ENCODE results near the gene FARS2. TPM values are rescaled to one million over a fixed set of nuclear protein-coding genes. Genes with fewer than 3 reads are reported as not detected.

FARS2 gene
- total RNA-seq, 1 experiment from 2014 or later = 15.0 TPM

DNA sequence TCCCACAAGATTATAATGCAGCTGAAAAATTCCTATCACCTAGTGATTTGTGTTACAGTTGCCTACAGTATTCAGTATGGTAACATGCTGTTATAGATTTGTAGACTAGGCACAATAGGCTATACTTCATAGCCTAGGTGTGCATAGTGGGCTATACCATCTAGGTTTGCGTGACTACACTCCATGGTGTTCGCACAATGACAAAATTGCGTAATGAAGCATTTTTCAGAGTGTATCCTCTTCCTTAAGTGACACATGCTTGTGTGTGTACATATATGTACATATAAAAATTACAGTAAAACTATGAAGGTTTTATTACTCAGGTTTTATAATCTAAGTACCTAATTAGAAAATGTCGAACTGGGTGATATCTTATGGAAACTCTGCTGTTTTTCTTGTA lies 133.0 kb downstream of the FARS2 start:
- no peak overlapping the region for H3K4me3 Mint-ChIP-seq
- DNase-seq (ENCODE audit: low spot score) = no peak
- H3K27me3 Mint-ChIP-seq (ENCODE audit: low read depth) = no peaks in the 10 kb centered on the region
- POLR2A ChIA-PET = no interaction called here
- no peak for ATAC-seq
- H3K9me3 Mint-ChIP-seq = no peaks in the 10 kb centered on the region
- CTCF ChIA-PET = no interaction called here
- TF ChIP-seq ZNF232 (CRISPR knock-in tag; IDR thresholded peaks at IDR 0.05) (no peak), JUN (CRISPR knock-in tag; IDR thresholded peaks at IDR 0.05) (no peak), OVOL2 (CRISPR knock-in tag; IDR thresholded peaks at IDR 0.05; ENCODE audit: borderline replicate concordance) (no peak), SP1 (CRISPR knock-in tag; conservative IDR thresholded peaks at IDR 0.05) (no peak), ZNF396 (CRISPR knock-in tag; IDR thresholded peaks at IDR 0.05; ENCODE audit: borderline replicate concordance) (no peak), ZNF317 (CRISPR knock-in tag; IDR thresholded peaks at IDR 0.05; ENCODE audit: borderline replicate concordance, low read depth) (no peak), TP53 (CRISPR knock-in tag; IDR thresholded peaks at IDR 0.05) (no peak), ZNF416 (CRISPR knock-in tag; IDR thresholded peaks at IDR 0.05) (no peak), ESRRA (CRISPR knock-in tag; IDR thresholded peaks at IDR 0.05; ENCODE audit: borderline replicate concordance) (no peak), NFATC4 (CRISPR knock-in tag; IDR thresholded peaks at IDR 0.05) (no peak), ATF1 (CRISPR knock-in tag; IDR thresholded peaks at IDR 0.05) (no peak)
- TF ChIP-seq, protein P1, sequence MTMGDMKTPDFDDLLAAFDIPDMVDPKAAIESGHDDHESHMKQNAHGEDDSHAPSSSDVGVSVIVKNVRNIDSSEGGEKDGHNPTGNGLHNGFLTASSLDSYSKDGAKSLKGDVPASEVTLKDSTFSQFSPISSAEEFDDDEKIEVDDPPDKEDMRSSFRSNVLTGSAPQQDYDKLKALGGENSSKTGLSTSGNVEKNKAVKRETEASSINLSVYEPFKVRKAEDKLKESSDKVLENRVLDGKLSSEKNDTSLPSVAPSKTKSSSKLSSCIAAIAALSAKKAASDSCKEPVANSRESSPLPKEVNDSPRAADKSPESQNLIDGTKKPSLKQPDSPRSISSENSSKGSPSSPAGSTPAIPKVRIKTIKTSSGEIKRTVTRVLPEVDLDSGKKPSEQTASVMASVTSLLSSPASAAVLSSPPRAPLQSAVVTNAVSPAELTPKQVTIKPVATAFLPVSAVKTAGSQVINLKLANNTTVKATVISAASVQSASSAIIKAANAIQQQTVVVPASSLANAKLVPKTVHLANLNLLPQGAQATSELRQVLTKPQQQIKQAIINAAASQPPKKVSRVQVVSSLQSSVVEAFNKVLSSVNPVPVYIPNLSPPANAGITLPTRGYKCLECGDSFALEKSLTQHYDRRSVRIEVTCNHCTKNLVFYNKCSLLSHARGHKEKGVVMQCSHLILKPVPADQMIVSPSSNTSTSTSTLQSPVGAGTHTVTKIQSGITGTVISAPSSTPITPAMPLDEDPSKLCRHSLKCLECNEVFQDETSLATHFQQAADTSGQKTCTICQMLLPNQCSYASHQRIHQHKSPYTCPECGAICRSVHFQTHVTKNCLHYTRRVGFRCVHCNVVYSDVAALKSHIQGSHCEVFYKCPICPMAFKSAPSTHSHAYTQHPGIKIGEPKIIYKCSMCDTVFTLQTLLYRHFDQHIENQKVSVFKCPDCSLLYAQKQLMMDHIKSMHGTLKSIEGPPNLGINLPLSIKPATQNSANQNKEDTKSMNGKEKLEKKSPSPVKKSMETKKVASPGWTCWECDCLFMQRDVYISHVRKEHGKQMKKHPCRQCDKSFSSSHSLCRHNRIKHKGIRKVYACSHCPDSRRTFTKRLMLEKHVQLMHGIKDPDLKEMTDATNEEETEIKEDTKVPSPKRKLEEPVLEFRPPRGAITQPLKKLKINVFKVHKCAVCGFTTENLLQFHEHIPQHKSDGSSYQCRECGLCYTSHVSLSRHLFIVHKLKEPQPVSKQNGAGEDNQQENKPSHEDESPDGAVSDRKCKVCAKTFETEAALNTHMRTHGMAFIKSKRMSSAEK (CRISPR knock-in tag; IDR thresholded peaks at IDR 0.05; ENCODE audit: borderline replicate concordance) = no peak
- TF ChIP-seq, protein P2, sequence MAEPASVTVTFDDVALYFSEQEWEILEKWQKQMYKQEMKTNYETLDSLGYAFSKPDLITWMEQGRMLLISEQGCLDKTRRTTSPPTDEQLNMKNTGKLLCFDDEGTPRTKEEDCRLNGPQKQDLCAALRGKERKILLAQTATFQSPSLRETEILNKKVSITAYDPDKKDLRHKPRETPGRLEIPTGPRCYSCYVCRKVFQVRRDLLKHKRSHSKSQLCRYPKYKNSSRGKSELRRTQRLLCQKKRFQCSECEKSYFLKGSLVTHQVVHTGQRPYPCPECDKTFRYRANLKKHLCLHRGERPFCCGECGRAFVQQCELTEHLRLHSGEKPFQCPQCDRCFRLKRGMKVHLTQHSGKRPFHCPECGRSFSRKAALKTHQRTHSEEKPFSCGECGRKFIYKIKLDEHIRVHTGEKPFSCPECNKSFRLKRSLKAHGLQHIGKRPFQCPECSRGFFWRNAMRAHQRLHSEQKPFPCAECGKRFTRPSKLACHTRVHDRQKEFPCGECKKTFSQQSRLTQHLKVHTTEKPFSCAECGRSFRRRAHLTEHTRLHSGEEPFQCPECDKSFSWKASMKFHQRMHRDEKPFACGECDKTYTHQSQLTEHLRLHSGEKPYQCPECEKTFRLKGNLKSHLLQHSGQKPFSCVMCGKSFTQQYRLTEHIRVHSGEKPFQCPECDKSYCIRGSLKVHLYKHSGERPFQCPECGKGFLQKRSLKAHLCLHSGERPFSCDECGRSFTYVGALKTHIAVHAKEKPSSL (CRISPR knock-in tag; conservative IDR thresholded peaks at IDR 0.05) = no peak
- TF ChIP-seq, protein P3, sequence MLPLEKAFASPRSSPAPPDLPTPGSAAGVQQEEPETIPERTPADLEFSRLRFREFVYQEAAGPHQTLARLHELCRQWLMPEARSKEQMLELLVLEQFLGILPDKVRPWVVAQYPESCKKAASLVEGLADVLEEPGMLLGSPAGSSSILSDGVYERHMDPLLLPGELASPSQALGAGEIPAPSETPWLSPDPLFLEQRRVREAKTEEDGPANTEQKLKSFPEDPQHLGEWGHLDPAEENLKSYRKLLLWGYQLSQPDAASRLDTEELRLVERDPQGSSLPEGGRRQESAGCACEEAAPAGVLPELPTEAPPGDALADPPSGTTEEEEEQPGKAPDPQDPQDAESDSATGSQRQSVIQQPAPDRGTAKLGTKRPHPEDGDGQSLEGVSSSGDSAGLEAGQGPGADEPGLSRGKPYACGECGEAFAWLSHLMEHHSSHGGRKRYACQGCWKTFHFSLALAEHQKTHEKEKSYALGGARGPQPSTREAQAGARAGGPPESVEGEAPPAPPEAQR (CRISPR knock-in tag; IDR thresholded peaks at IDR 0.05) = no peak
- H3K36me3 Mint-ChIP-seq = no peaks in the 10 kb centered on the region
- no peaks in the 10 kb centered on the region for H3K4me1 Mint-ChIP-seq
- no peak overlapping the region for H3K27ac Mint-ChIP-seq

DNA sequence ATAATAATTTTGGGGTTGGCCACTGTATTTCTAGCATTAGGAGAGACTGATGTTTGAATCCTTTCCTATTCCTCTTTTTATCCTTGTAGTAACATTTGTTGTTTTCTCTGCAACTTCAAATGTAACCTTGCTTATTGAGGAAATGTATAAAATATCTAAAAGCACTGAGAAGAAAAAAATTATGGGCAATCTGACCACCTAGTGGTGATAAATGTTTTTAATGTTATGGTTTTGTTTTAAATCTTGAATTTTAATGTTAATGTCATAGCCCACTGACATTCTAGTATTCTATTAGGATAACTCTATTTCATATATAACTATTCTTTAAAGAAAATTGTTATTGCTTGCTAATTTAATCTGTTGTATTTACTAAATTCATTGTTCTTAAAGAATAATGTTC lies 134.4 kb downstream of the FARS2 start:
- no peak for DNase-seq (ENCODE audit: low spot score)
- POLR2A ChIA-PET = no interaction called here
- Mint-ChIP-seq H3K27ac (no peak overlapping the region), H3K4me3 (no peak overlapping the region), H3K36me3 (no peaks in the 10 kb centered on the region), H3K4me1 (no peaks in the 10 kb centered on the region), H3K9me3 (no peaks in the 10 kb centered on the region), H3K27me3 (ENCODE audit: low read depth) (no peaks in the 10 kb centered on the region)
- CTCF ChIA-PET = interaction anchor here (1.7 kb wide), 1 partner anchor 16 kb away, joined by 3 read pairs; no protein-coding TSS in a partner anchor
- ATAC-seq = no peak
- TF ChIP-seq, protein P4, sequence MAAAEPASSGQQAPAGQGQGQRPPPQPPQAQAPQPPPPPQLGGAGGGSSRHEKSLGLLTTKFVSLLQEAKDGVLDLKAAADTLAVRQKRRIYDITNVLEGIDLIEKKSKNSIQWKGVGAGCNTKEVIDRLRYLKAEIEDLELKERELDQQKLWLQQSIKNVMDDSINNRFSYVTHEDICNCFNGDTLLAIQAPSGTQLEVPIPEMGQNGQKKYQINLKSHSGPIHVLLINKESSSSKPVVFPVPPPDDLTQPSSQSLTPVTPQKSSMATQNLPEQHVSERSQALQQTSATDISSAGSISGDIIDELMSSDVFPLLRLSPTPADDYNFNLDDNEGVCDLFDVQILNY (CRISPR knock-in tag; IDR thresholded peaks at IDR 0.05) = no peak
- TF ChIP-seq CREB1 (CRISPR knock-in tag; IDR thresholded peaks at IDR 0.05) = no peak
- TF ChIP-seq, protein P5, sequence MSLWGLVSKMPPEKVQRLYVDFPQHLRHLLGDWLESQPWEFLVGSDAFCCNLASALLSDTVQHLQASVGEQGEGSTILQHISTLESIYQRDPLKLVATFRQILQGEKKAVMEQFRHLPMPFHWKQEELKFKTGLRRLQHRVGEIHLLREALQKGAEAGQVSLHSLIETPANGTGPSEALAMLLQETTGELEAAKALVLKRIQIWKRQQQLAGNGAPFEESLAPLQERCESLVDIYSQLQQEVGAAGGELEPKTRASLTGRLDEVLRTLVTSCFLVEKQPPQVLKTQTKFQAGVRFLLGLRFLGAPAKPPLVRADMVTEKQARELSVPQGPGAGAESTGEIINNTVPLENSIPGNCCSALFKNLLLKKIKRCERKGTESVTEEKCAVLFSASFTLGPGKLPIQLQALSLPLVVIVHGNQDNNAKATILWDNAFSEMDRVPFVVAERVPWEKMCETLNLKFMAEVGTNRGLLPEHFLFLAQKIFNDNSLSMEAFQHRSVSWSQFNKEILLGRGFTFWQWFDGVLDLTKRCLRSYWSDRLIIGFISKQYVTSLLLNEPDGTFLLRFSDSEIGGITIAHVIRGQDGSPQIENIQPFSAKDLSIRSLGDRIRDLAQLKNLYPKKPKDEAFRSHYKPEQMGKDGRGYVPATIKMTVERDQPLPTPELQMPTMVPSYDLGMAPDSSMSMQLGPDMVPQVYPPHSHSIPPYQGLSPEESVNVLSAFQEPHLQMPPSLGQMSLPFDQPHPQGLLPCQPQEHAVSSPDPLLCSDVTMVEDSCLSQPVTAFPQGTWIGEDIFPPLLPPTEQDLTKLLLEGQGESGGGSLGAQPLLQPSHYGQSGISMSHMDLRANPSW (CRISPR knock-in tag; conservative IDR thresholded peaks at IDR 0.05; ENCODE audit: low read depth) = no peak
- TF ChIP-seq, protein P6, sequence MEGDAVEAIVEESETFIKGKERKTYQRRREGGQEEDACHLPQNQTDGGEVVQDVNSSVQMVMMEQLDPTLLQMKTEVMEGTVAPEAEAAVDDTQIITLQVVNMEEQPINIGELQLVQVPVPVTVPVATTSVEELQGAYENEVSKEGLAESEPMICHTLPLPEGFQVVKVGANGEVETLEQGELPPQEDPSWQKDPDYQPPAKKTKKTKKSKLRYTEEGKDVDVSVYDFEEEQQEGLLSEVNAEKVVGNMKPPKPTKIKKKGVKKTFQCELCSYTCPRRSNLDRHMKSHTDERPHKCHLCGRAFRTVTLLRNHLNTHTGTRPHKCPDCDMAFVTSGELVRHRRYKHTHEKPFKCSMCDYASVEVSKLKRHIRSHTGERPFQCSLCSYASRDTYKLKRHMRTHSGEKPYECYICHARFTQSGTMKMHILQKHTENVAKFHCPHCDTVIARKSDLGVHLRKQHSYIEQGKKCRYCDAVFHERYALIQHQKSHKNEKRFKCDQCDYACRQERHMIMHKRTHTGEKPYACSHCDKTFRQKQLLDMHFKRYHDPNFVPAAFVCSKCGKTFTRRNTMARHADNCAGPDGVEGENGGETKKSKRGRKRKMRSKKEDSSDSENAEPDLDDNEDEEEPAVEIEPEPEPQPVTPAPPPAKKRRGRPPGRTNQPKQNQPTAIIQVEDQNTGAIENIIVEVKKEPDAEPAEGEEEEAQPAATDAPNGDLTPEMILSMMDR (IDR thresholded peaks at IDR 0.05) = no peak
- TF ChIP-seq NFE2L1 (CRISPR knock-in tag; IDR thresholded peaks at IDR 0.05) = no peak
- TF ChIP-seq, protein P7, sequence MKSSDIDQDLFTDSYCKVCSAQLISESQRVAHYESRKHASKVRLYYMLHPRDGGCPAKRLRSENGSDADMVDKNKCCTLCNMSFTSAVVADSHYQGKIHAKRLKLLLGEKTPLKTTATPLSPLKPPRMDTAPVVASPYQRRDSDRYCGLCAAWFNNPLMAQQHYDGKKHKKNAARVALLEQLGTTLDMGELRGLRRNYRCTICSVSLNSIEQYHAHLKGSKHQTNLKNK (CRISPR knock-in tag; IDR thresholded peaks at IDR 0.05) = no peak
- no peak for TF ChIP-seq ZNF396 (CRISPR knock-in tag; IDR thresholded peaks at IDR 0.05; ENCODE audit: borderline replicate concordance)

Data from WTC11 (cell line).